Measurements from ENCODE around the gene TECTA.

TECTA gene

GRCh38 chr11:121151207-121151688 is 50.2 kb downstream of the TECTA start:
- TF ChIP-seq CTCF (IDR thresholded peaks at IDR 0.05; ENCODE audit: low read depth, low read length): no peak
- no peak for DNase-seq (ENCODE audit: extremely low read depth, low read depth)

DNA sequence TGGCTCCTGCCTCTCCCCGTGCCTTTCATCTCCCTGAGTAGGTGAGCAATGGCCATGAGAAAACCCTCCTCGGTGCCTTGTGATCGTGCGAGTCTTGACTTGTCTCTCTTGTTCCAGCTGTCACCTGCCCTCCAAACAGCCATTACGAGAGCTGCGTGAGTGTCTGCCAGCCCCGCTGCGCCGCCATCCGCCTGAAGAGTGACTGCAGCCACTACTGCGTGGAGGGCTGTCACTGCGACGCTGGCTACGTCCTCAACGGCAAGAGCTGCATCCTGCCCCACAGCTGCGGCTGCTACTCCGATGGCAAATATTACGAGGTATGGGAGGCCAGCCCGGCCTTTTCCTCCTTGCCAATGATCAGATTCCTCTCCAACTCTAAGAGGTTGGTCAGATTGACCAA is 51.7 kb downstream of the TECTA start:
- no peak for TF ChIP-seq CTCF (IDR thresholded peaks at IDR 0.05; ENCODE audit: low read depth, low read length)
- no peak for DNase-seq (ENCODE audit: extremely low read depth, low read depth)

DNA sequence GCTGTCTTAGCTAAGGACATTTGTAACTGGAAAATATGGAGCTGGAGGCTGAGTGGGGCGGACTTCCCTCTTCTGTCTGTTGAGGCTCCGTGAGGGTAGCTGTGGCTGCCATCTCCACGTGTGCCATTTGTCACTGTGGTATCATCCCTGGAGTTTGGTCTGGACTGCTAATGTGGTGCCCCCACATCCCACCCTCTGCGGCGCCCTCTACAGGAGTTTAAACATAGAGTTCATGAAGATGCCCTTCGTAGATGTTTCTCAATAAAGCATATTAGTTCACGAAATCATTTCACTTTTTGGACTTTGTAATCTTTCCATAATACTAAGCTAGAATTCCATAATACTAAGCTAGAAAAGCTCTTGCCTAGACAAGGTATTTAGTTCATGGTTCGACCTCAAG is 52.4 kb downstream of the TECTA start:
- no peak for TF ChIP-seq CTCF (IDR thresholded peaks at IDR 0.05; ENCODE audit: low read depth, low read length)

DNA sequence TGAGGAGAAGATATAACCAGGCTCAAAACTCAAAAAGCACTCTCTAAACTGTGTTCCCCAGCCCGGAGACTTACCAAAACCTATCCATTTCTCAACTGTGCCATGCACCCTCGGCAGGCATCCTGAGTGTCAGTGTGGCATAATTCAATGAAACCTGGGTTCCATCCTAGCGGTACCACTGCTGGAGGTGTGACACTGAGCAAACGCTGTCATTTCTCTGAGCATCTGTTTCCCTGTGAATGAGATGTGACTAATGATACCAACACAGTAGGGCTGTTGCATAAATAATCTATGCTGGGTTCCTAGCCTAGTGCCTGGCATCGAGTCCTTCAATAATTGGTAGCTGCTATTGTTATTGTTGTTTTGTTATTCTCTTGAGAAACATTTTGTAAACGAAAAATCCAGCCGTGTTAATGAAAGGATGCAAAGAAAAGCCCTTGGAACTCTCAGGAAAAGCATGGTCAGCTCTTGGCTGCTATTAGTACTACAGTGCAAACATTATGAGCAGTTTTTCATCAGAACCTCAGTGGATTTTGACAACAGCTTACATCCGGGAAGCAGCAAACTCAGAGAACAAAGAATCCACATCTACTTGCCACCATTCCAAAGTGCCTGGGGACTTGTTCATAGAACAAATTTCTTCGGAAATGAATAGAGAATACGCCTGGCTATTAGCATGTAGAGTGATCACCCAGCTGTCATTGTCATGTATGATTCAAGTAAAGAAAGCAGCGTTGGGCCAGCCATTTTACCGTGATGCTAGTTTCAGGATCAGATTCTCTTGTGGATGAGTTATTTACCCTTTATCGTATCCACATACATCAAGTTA is 53.7 kb downstream of the TECTA start:
- no peak for DNase-seq (ENCODE audit: extremely low read depth, low read depth)
- no peak for TF ChIP-seq CTCF (IDR thresholded peaks at IDR 0.05; ENCODE audit: low read depth, low read length)

More for the DNA sequence above, 52.4 kb downstream of the TECTA start:
- DNase-seq (ENCODE audit: extremely low read depth, low read depth): no peak

- no peak for DNase-seq (ENCODE audit: extremely low read depth, low read depth)
- no peak for TF ChIP-seq CTCF (IDR thresholded peaks at IDR 0.05; ENCODE audit: low read depth, low read length)
Measured at GRCh38 chr11:121157756-121158155, 56.7 kb downstream of the TECTA start.

DNA sequence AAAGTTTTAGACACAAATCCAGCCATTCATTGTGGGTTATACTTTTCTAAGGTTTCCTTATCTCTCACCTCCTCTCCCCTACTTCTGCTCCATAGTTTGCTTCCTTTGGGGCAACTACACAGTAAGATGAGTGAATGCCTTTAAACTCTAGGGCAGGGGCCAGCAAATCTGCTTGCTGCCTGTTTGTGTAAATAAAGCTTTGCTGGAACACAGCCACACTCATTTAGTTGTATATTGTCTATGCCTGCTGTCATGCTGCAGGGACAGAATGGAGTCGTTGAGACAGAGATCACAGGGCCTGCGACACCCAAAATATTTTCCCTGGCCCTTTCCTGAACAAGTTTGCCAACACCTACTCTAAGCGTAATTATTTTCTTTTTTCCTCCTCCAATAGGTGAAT is 58.7 kb downstream of the TECTA start:
- no peak for TF ChIP-seq CTCF (IDR thresholded peaks at IDR 0.05; ENCODE audit: low read depth, low read length)
- no peak for DNase-seq (ENCODE audit: extremely low read depth, low read depth)

DNA sequence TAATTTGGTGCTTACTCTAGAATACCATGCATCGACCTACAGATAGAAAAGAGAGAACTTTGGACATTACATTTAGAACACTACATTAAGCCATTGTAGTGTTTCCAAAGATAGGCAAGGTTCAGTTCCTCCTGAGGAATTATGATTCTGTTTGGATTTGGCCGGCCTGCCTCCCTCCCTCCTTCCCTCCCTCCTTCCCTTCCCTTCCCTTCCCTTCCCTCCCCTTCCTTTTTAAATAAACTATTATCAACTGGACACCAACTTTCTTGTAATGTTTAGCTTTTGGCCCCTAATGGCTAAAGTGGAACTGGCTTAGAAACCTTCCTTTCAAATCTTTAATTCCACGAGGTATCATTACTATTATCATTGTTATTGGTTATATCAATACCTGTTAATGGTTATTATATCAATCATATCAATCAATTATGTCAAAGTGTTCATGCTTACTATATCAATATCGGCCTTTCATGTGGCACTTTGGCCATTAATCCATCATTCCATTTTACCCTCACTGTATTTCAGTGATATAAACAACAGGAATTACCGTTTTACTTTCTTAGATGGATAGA is 60.4 kb downstream of the TECTA start:
- no peak for TF ChIP-seq CTCF (IDR thresholded peaks at IDR 0.05; ENCODE audit: low read depth, low read length)
- no peak for DNase-seq (ENCODE audit: extremely low read depth, low read depth)

Measured in AG09319 (cell line).